Stomach (tissue), 9 donors: ENCODE measurements around the gene COQ6. TPM values are rescaled to one million over a fixed set of nuclear protein-coding genes. Genes with fewer than 3 reads are reported as not detected.
"Not testable (repeated sequence)": the region's sequence is repeated elsewhere in the genome, so short reads cannot be mapped to it uniquely, and the experiment has no call there.

Source experiments
- DNase-seq, 2 donors: peaks; one replicate each; pipeline versions ENCODE4 v3.0.0 to v3.0.0-alpha.2; 2013 to 2019
- H3K27ac ChIP-seq, 5 donors: fragments of 200-600 bp in 4 of 5; sonication (generic) in 4 of 5; one replicate each; pipeline ENCODE4 v1.5.1; 2013 to 2019; ENCODE audit warnings: mild to moderate bottlenecking in 1 of 5, moderate library complexity in 1 of 5
- H3K27me3 ChIP-seq, 3 donors: fragments of 200-600 bp; sonication (generic); one replicate each; pipeline ENCODE4 v1.5.1; 2017 to 2019; ENCODE audit warnings: mixed run types in 1 of 3
- H3K36me3 ChIP-seq, 4 donors: fragments of 200-600 bp; sonication (generic); 1 replicate in 3 of 4; 2 replicates in 1 of 4; pipeline ENCODE4 v1.5.1; 2016 to 2019
- H3K4me1 ChIP-seq, 4 donors: fragments of 200-600 bp; sonication (generic); one replicate each; pipeline ENCODE4 v1.5.1; 2016 to 2019
- H3K4me3 ChIP-seq, 4 donors: fragments of 200-600 bp; sonication (generic) in 3 of 4; one replicate each; pipeline ENCODE4 v1.5.1; 2016 to 2019; ENCODE audit warnings: mild to moderate bottlenecking in 1 of 4
- H3K9me3 ChIP-seq, 4 donors: fragments of 200-600 bp; sonication (generic); one replicate each; pipeline ENCODE4 v1.5.1; 2016 to 2019
- CTCF ChIP-seq, 7 experiments: fragments of 450-650 bp in 4 of 7; fragments of 200-600 bp in 3 of 7; sonication (generic) in 3 of 7; IDR thresholded peaks; one replicate each; pipeline ENCODE4 v1.5.1; 2016 to 2019; ENCODE audit warnings: antibody characterized with exemption in 7 of 7, control low read depth in 2 of 7, mild to moderate bottlenecking in 1 of 7
- EP300 ChIP-seq: sonication (generic); formaldehyde crosslinking; IDR thresholded peaks from one replicate; pipeline ENCODE4 v1.6.1; 2017; ENCODE audit warnings: antibody characterized with exemption
- POLR2A ChIP-seq, 4 donors: fragments of 450-650 bp; IDR thresholded peaks; one replicate each; pipeline ENCODE4 v1.6.1; 2016; ENCODE audit warnings: antibody characterized with exemption in 4 of 4, control low read depth in 2 of 4, mild to moderate bottlenecking in 1 of 4, moderate library complexity in 1 of 4
- POLR2AphosphoS5 ChIP-seq, 3 donors: sonication (generic); formaldehyde crosslinking; IDR thresholded peaks; one replicate each; pipeline ENCODE4 v1.6.1; 2016; ENCODE audit warnings: antibody characterized with exemption in 3 of 3
- WGBS, 5 donors: extraction: QIAGEN DNeasy Blood & Tissue Kit in 3 of 5; methylation state at CpG; one replicate each; pipeline versions ENCODE4 v1.1.5 to v1.1.7; 2013 to 2018; 5-methylcytosine and 5-hydroxymethylcytosine counted together
- intact Hi-C: fragments of 100-400 bp; cut with DNase I; formaldehyde crosslinking; loops from one replicate; pipeline ENCODE4 v1.15.1; 2023; ENCODE audit warnings: low total_unique reads
- polyA plus RNA-seq, 3 donors: library from polyadenylated mRNA; stranded (reverse); fragments of 200-250 nt; gene quantifications; one replicate each; pipeline ENCODE4 v1.2.3, GENCODE V29; 2013
- small RNA-seq, 4 donors: library from RNA; depleted of rRNA; stranded (forward); fragments of <200 nt; gene quantifications; one replicate each; pipeline ENCODE3, GENCODE V24; 2016
- total RNA-seq, 5 donors: library from RNA; depleted of rRNA; stranded (reverse); fragments of >200 nt; gene quantifications; one replicate each; pipeline versions ENCODE4 v1.1.0 to v1.2.3, GENCODE V29; 2014 to 2016
- donor health status: healthy with polysubstance abuse.
- donor health status: Bipolar disorder and iron deficiency.
- donor health status: healthy.

The COQ6 gene
- total and polyA plus RNA-seq, 8 donors = 10.5 to 83.0 (median 22.0) TPM

- Histone ChIP-seq H3K4me3 (no peak overlapping the region), H3K36me3 (peaks cover 0 to 22% (median 18%) of the 10 kb centered on the region in 4 donors), H3K27me3 (no peaks in the 10 kb centered on the region), H3K9me3 (no peaks in the 10 kb centered on the region), H3K27ac (no peak overlapping the region), H3K4me1 (peaks cover 0 to 29% (median 17%) of the 10 kb centered on the region in 4 donors)
- no peak for DNase-seq
- no peak for TF ChIP-seq CTCF (IDR thresholded peaks at IDR 0.05)
- no peak for TF ChIP-seq POLR2AphosphoS5 (IDR thresholded peaks at IDR 0.05)
- no peak for TF ChIP-seq EP300
- no peak for TF ChIP-seq POLR2A (IDR thresholded peaks at IDR 0.05)
- intact Hi-C loops = no loop called here
- 65 to 78% (median 73%) methylated on average over 2 of the region's 2 CpGs for WGBS, 5 donors
These were observed 48.6 kb downstream of the COQ6 start for GRCh38 chr14:73998726-73999125.

- H3K4me3 ChIP-seq, H3K27ac ChIP-seq, DNase-seq, H3K9me3 ChIP-seq, intact Hi-C loops, H3K27me3 ChIP-seq, H3K4me1 ChIP-seq: not testable (repeated sequence)
- WGBS, 5 donors = 93 to 100% (median 100%) methylated on average over 3 of the region's 3 CpGs
- H3K36me3 ChIP-seq = peaks cover 0 to 67% (median 55%) of the 10 kb centered on the region in 4 donors
These were observed 55.6 kb downstream of the COQ6 start for GRCh38 chr14:74005664-74006063.

- Histone ChIP-seq H3K36me3 (peaks cover 0 to 68% (median 61%) of the 10 kb centered on the region in 4 donors), H3K4me3 (no peak overlapping the region), H3K4me1 (peaks cover 0 to under 1% (median 0%) of the 10 kb centered on the region in 4 donors), H3K27ac (no peak overlapping the region), H3K9me3 (no peaks in the 10 kb centered on the region), H3K27me3 (no peaks in the 10 kb centered on the region)
- intact Hi-C loops = no loop called here
- no peak for DNase-seq
- WGBS, 5 donors = 55 to 73% (median 67%) methylated on average over 2 of the region's 2 CpGs
- no peak for TF ChIP-seq EP300
- no peak for TF ChIP-seq POLR2AphosphoS5 (IDR thresholded peaks at IDR 0.05)
- TF ChIP-seq POLR2A (IDR thresholded peaks at IDR 0.05) = no peak
- no peak for TF ChIP-seq CTCF (IDR thresholded peaks at IDR 0.05)
These were observed 58.9 kb downstream of the COQ6 start for GRCh38 chr14:74008843-74009499.

Small RNA genes lying within 50 kb of the gene (small RNA-seq; reads per million reads assigned to genes)
- gene AC005480.2 = 0 reads per million in 4 donors
- gene RF00019 = 0 reads per million in 4 donors

Other genes starting within 250 kb of the COQ6 start
- gene PNMA1, start 235.9 kb upstream of the COQ6 start, total RNA-seq = 10 to 100 TPM; 17.9 to 42.3 (median 19.3) TPM
- gene PNMA1, start 235.9 kb upstream of the COQ6 start, polyA plus RNA-seq = 10 to 100 TPM; 13.9 to 17.1 (median 15.6) TPM
- gene PTGR2, start 98.5 kb upstream of the COQ6 start, total RNA-seq = 10 to 100 TPM in 1 of 5 donors, 1 to 10 TPM in 3, under 1 TPM in 1; 0.58 to 17.0 (median 7.7) TPM
- 1 to 10 TPM; 4.5 to 5.5 (median 4.7) TPM for gene PTGR2, start 98.5 kb upstream of the COQ6 start, polyA plus RNA-seq
- gene ZNF410, start 63.4 kb upstream of the COQ6 start, total RNA-seq = 100 to 1,000 TPM in 1 of 5 donors, 10 to 100 TPM in 4; 44.8 to 183 (median 58.8) TPM
- 10 to 100 TPM; 21.4 to 35.4 (median 25.7) TPM for gene ZNF410, start 63.4 kb upstream of the COQ6 start, polyA plus RNA-seq
- gene FAM161B, start 208 bp upstream of the COQ6 start, total RNA-seq = 1 to 10 TPM in 3 of 5 donors, under 1 TPM in 1, not detected in 1; 0.58 to 5.4 (median 3.4) TPM
- 1 to 10 TPM; 1.9 to 2.1 (median 1.9) TPM for gene FAM161B, start 208 bp upstream of the COQ6 start, polyA plus RNA-seq
- 10 to 100 TPM in 4 of 5 donors, 1 to 10 TPM in 1; 9.1 to 58.3 (median 48.1) TPM for gene ENTPD5, start 69.0 kb downstream of the COQ6 start, total RNA-seq
- 1 to 10 TPM; 4.3 to 5.5 (median 5.0) TPM for gene ENTPD5, start 69.0 kb downstream of the COQ6 start, polyA plus RNA-seq
- 10 to 100 TPM in 1 of 5 donors, 1 to 10 TPM in 2, not detected in 2; 1.8 to 13.0 (median 2.0) TPM for gene BBOF1, start 69.0 kb downstream of the COQ6 start, total RNA-seq
- gene BBOF1, start 69.0 kb downstream of the COQ6 start, polyA plus RNA-seq = 1 to 10 TPM; 3.9 to 6.4 (median 4.1) TPM
- 10 to 100 TPM in 3 of 5 donors, 1 to 10 TPM in 2; 4.7 to 45.5 (median 23.9) TPM for gene ALDH6A1, start 134.2 kb downstream of the COQ6 start, total RNA-seq
- gene ALDH6A1, start 134.2 kb downstream of the COQ6 start, polyA plus RNA-seq = 10 to 100 TPM in 2 of 3 donors, 1 to 10 TPM in 1; 9.5 to 19.1 (median 14.8) TPM
- 10 to 100 TPM in 2 of 5 donors, 1 to 10 TPM in 2, under 1 TPM in 1; 0.87 to 16.7 (median 9.9) TPM for gene LIN52, start 134.7 kb downstream of the COQ6 start, total RNA-seq
- 1 to 10 TPM; 4.5 to 7.8 (median 6.0) TPM for gene LIN52, start 134.7 kb downstream of the COQ6 start, polyA plus RNA-seq